D721Med (cell line): ENCODE measurements around the gene RASSF1.

Source experiments
- DNase-seq: peaks from one replicate; pipeline ENCODE4 v3.0.0; 2011; ENCODE audit warnings: low spot score; ENCODE audit not compliant: insufficient read length
- FAIRE-seq: peaks from 2 replicates; lab custom pipeline; 2011; peaks lifted over from hg19 to GRCh38; lab: Jason Lieb, UNC
- CTCF ChIP-seq: IDR thresholded peaks from 2 replicates; pipeline ENCODE4 v1.5.1; 2012; ENCODE audit warnings: mild to moderate bottlenecking, control low read depth; ENCODE audit not compliant: insufficient read depth; ENCODE audit errors: missing control alignments

The RASSF1 gene

GRCh38 chr3:50374363-50375257, 34.0 kb upstream of the RASSF1 start:
- DNase-seq (no peak), FAIRE-seq (no peak)
- TF ChIP-seq CTCF, result no peak

- no peak for FAIRE-seq
- no peak for TF ChIP-seq CTCF
- DNase-seq, result no peak
Measured at GRCh38 chr3:50373146-50374051, 32.8 kb upstream of the RASSF1 start.

- TF ChIP-seq CTCF, result no peak
- FAIRE-seq (no peak), DNase-seq (no peak)
Measured at GRCh38 chr3:50372349-50372748, 31.7 kb upstream of the RASSF1 start.

- TF ChIP-seq CTCF, result no peak
- FAIRE-seq (no peak), DNase-seq (no peak)
Measured at GRCh38 chr3:50371133-50371685, 30.6 kb upstream of the RASSF1 start.

- DNase-seq, result no peak
- FAIRE-seq, result no peak
- TF ChIP-seq CTCF, result peak; percentile 36
Measured at GRCh38 chr3:50370594-50370993, 30.0 kb upstream of the RASSF1 start.

GRCh38 chr3:50369012-50369670, 28.5 kb upstream of the RASSF1 start:
- DNase-seq, result no peak
- no peak for TF ChIP-seq CTCF
- no peak for FAIRE-seq
